Measurements from ENCODE around the gene FLYWCH2.

FLYWCH2 gene

DNA sequence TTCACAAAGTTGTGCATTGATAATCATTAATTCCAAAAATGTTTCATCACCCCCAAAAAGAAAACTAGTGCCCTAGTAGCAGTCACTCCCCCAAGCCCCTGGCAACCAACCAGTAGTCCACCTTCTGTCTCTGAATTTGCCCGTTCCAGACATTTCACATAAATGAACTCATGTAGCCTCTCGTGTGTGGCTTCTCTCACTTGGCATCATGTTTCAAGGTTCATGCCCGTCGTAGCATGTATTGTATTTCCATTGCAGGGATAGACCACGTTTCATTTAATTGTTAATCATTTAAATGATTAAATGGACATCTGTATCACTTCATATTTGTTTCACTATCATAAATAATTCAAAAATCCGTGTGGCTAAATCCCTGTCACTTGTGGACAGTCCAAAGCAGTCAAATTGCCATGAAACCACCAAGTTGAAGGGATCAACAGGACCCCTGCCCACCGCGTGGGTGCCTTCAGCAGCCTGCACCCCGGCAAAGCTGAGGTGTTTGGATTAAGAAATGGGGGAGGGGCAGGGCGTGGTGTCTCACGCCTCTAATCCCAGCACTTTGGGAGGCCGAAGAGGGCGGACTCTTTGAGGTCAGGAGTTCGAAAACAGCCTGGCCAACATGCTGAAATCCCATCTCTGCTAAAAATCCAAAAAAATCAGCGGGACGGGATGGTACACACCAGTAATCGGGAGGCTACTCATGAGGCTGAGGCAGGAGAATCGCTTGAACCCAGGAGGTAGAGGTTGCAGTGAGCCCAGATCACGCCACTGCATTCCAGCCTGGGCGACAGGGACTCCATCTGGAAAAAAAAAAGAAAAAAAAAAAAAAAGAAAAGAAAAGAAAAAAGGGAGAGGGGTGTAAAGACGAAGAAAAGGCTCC lies 8.7 kb upstream of the FLYWCH2 start:
- DNase-seq = no peak
- TF ChIP-seq, protein P1, sequence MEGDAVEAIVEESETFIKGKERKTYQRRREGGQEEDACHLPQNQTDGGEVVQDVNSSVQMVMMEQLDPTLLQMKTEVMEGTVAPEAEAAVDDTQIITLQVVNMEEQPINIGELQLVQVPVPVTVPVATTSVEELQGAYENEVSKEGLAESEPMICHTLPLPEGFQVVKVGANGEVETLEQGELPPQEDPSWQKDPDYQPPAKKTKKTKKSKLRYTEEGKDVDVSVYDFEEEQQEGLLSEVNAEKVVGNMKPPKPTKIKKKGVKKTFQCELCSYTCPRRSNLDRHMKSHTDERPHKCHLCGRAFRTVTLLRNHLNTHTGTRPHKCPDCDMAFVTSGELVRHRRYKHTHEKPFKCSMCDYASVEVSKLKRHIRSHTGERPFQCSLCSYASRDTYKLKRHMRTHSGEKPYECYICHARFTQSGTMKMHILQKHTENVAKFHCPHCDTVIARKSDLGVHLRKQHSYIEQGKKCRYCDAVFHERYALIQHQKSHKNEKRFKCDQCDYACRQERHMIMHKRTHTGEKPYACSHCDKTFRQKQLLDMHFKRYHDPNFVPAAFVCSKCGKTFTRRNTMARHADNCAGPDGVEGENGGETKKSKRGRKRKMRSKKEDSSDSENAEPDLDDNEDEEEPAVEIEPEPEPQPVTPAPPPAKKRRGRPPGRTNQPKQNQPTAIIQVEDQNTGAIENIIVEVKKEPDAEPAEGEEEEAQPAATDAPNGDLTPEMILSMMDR (IDR thresholded peaks at IDR 0.05) = no peak
- no peaks in the 10 kb centered on the region for H3K9me3 Mint-ChIP-seq
- no peak overlapping the region for H3K27ac Mint-ChIP-seq
- no peaks in the 10 kb centered on the region for H3K36me3 Mint-ChIP-seq (ENCODE audit: low read depth)
- peaks cover 96% of the 10 kb centered on the region for H3K27me3 Mint-ChIP-seq (ENCODE audit: low read depth, poor library complexity)
- H3K4me1 Mint-ChIP-seq = peaks cover 17% of the 10 kb centered on the region
- no peak overlapping the region for H3K4me3 Mint-ChIP-seq

DNA sequence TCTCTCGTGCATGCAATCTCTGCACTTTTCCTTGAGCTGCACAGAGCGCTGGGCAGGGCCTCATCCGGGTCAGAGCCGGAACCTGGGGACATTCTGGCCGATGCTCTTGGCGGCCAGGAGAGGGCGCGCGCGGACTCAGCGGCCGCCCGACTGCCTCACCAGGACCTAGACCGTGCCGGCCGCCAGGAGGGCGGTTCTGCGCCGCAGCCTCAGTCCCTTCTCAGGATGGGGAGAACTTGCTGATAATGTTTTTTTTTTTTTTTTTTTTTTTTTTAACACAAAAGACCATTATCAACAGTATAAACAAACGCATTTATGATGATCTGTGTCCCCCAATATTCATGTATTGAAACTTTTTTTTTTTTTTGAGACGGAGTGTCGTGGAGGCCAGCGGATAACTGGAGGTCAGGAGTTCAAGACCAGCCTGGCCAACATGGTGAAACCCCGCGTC lies 8.1 kb upstream of the FLYWCH2 start:
- Mint-ChIP-seq H3K9me3 (peaks cover 2% of the 10 kb centered on the region), H3K27me3 (ENCODE audit: low read depth, poor library complexity) (peaks cover 94% of the 10 kb centered on the region), H3K4me3 (no peak overlapping the region), H3K36me3 (ENCODE audit: low read depth) (no peaks in the 10 kb centered on the region), H3K27ac (no peak overlapping the region), H3K4me1 (peaks cover 17% of the 10 kb centered on the region)
- peak; percentile 66 for DNase-seq
- TF ChIP-seq, protein P1 (IDR thresholded peaks at IDR 0.05) = peak; percentile 89

DNA sequence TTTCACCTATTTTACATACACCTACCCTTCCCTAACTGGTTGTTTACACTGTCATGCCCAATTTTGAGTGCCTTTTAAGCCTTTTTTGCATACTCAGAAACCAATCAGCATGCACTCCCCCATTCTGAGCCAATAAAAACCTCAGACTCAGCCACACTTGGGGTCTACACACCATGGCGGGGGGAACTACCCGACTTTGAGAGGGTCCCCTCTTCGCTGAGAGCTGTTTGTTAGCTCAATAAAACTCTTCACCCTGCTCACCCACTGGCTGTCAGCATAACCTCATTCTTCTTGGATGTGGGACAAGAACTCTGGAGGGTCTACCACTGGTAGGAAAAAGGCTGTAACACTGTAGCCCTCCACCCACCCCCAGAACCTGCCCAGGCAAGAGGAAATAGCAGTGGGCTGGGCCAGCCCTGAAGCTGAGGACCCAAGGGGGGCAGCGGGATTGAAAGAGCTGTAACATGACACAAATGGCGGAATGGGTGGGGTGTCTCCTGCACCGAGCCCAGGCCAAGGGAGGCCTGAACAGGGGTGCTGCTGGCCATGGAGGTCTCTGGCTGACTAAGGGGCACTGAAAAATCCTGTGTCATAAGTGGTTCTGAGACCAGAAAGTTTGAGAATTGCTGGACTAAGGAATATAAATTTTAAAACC lies 3.0 kb upstream of the FLYWCH2 start:
- Mint-ChIP-seq H3K4me1 (peaks cover 8% of the 10 kb centered on the region), H3K27ac (no peak overlapping the region), H3K36me3 (ENCODE audit: low read depth) (no peaks in the 10 kb centered on the region), H3K27me3 (ENCODE audit: low read depth, poor library complexity) (peaks cover 58% of the 10 kb centered on the region), H3K4me3 (peak overlapping the region; percentile 11), H3K9me3 (peaks cover 5% of the 10 kb centered on the region)
- DNase-seq = no peak
- TF ChIP-seq, protein P1 (IDR thresholded peaks at IDR 0.05) = no peak

DNA sequence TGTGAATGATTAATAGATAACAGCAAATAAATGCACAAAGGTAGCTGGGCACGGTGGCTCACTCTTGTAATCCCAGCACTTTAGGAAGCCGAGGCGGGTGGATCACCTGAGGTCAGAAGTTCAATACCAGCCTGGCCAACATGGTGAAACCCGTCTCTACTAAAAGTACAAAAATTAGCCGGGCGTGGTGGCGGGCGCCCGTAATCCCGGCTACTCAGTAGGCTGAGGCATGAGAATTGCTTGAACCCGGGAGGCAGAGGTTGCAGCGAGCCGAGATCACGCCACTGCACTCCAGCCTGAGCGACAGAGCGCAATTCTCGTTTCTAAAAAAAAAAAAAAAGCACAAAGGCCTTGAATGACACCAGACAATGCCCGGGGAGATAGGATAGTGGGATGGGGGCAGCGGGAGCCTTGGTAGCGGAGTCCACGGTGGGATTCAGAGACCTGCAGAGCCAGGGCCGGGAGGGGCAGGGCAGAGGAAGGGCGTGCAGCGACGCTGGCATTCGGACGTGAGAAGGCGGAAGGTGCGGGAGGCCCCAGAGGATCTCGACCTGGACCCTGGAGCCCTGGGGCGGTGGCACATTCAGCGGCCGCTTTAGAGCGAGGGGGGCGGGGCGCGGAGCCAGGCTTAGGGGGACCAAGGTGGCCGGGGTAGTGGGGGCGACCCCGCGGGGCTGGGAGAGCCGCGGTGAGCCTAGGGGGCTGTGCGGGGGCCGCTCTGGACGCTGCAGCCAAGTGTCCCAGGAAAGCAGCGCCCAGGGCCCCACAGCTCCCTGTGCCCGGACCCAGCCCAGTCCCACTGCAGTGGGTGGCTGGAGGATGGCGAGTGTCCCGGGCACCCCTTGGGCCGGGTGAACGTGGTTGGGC lies 999 bp upstream of the FLYWCH2 start:
- H3K9me3 Mint-ChIP-seq = peaks cover 5% of the 10 kb centered on the region
- DNase-seq = peak; percentile 66
- peaks cover 8% of the 10 kb centered on the region for H3K4me1 Mint-ChIP-seq
- H3K27ac Mint-ChIP-seq = no peak overlapping the region
- H3K4me3 Mint-ChIP-seq = peak overlapping the region; percentile 87
- TF ChIP-seq, protein P1 (IDR thresholded peaks at IDR 0.05) = no peak
- H3K27me3 Mint-ChIP-seq (ENCODE audit: low read depth, poor library complexity) = peaks cover 39% of the 10 kb centered on the region
- H3K36me3 Mint-ChIP-seq (ENCODE audit: low read depth) = peaks cover 9% of the 10 kb centered on the region

DNA sequence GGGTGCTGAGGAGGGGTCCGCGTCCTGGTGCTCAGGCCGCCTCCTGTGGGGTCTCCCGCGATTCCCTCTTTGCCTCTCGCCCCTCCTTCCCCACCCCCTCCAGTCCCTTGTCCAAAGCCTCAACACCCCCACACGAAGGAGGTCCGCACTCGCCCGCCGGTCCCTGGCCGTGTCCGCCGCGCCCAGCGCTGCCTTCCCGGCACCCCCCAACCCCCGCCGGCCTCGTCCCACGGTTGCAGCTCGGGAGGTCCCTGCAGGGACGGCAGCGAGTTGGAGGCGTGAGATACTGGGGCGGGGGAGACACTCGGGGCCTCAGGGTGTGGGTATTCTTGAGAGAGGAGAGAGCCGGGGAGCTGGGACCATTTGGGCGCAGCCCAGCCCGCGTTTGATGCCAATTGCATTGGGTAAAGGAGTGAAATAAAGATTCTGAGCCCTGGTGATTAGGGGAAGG lies 468 bp downstream of the FLYWCH2 start:
- peak; percentile 62 for DNase-seq
- H3K27ac Mint-ChIP-seq = no peak overlapping the region
- peak overlapping the region; percentile 87 for H3K4me3 Mint-ChIP-seq

More for the DNA sequence above, 468 bp downstream of the FLYWCH2 start:
- Mint-ChIP-seq H3K27me3 (ENCODE audit: low read depth, poor library complexity) (peaks cover 27% of the 10 kb centered on the region), H3K36me3 (ENCODE audit: low read depth) (peaks cover 9% of the 10 kb centered on the region), H3K9me3 (peaks cover 5% of the 10 kb centered on the region), H3K4me1 (peaks cover 8% of the 10 kb centered on the region)
- TF ChIP-seq, protein P1 (IDR thresholded peaks at IDR 0.05) = no peak
